ENCODE results near the gene FRAT2. TPM values are rescaled to one million over a fixed set of nuclear protein-coding genes. Genes with fewer than 3 reads are reported as not detected.
A peak's percentile ranks its signal among the peaks of the same experiment; 100 is the strongest.

Gene FRAT2
- total RNA-seq, 6 donors from 2014 or later: 19.0 to 33.3 (median 29.5) TPM

DNA sequence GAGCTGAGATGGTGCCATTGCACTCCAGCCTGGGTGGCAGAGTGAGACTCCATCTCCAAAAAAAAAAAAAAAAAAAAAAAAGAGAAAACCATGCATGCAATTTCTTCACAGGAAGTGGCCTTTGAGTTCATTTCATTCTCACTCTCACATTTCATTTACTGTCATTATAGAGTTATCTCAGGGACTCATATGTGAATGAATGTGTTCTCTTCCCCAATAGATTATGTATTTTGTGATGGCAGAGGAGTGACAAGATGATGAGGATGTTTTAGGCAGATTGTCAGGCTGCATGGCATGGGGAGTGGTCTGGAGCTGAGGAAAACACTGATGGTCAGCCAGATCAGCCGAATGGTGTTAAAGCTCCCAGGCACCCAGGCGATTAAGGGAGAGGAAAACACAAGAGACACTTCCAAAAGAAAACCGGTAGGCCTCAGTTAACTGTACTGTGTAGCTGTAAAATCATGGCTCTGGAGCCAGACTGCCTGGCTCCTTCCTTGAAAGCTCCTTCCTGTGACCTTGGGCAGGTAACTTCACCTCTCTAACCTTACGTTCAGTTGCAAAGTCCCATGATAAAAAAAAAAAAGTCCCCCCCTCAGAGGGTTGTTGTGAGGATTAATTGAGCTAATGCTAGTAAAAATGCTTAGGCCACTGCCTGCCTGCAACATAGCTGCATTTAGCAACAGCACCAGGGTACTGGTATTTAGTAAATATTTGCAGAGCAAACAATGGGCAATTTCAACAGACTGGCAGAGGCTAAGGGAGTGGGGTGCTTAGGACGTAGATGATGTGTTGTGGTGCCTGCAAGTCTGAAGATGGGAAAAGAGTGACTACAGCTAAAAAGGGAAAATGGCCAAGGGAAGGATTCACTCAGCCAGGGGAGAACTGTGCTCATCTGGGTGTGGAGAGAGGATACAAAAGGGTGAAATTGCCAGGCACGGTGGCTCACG lies 6.9 kb downstream of the FRAT2 start:
- H3K27me3 ChIP-seq: no peaks in the 10 kb centered on the region
- peak in 1 of 2 donors; percentile 37 for TF ChIP-seq POLR2AphosphoS5 (IDR thresholded peaks at IDR 0.05)
- TF ChIP-seq POLR2A (IDR thresholded peaks at IDR 0.05): no peak
- TF ChIP-seq, protein P1, sequence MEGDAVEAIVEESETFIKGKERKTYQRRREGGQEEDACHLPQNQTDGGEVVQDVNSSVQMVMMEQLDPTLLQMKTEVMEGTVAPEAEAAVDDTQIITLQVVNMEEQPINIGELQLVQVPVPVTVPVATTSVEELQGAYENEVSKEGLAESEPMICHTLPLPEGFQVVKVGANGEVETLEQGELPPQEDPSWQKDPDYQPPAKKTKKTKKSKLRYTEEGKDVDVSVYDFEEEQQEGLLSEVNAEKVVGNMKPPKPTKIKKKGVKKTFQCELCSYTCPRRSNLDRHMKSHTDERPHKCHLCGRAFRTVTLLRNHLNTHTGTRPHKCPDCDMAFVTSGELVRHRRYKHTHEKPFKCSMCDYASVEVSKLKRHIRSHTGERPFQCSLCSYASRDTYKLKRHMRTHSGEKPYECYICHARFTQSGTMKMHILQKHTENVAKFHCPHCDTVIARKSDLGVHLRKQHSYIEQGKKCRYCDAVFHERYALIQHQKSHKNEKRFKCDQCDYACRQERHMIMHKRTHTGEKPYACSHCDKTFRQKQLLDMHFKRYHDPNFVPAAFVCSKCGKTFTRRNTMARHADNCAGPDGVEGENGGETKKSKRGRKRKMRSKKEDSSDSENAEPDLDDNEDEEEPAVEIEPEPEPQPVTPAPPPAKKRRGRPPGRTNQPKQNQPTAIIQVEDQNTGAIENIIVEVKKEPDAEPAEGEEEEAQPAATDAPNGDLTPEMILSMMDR (IDR thresholded peaks at IDR 0.05): no peak
- TF ChIP-seq EP300 (IDR thresholded peaks at IDR 0.05): peak in 1 of 4 donors; percentile 48
- peak; percentile 36 to 80 for ATAC-seq (ENCODE audit: low FRiP score in 2 of 2)
- H3K27ac ChIP-seq: peak overlapping the region; percentile 51 to 72 (median 57)
- 54 to 61% methylated on average over 7 of the region's 7 CpGs for WGBS, 2 donors
- peaks cover 0 to 10% (median 2%) of the 10 kb centered on the region in 4 donors for H3K36me3 ChIP-seq
- DNase-seq: peak in 1 of 2 donors; percentile 48
- H3K4me3 ChIP-seq: no peak overlapping the region
- H3K9me3 ChIP-seq: no peaks in the 10 kb centered on the region
- H3K4me1 ChIP-seq: peaks cover 26 to 51% (median 29%) of the 10 kb centered on the region in 4 donors

DNA sequence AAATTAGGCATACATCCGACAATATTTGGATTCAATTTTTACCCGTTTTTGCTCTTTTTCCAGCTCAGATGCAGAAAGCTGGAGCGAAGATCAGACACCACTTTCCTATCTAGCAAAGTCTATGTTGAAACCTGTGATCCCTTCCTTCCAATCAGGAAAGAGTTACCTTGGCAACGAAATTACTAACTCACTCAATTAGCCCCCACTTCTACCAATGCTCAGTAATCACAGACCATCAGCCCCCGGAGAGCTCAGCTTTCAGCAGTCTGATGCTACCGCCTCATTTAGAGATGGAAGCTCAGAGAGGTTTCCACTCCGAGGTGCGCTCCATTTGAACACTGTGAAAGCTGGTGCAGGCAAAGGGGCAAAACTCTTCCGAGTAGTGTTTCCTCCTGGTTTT lies 8.8 kb downstream of the FRAT2 start:
- Histone ChIP-seq H3K4me3 (no peak overlapping the region), H3K27me3 (no peaks in the 10 kb centered on the region), H3K9me3 (no peaks in the 10 kb centered on the region), H3K4me1 (peaks cover 25 to 49% (median 29%) of the 10 kb centered on the region in 4 donors), H3K36me3 (peaks cover 0 to 10% (median 2%) of the 10 kb centered on the region in 4 donors), H3K27ac (no peak overlapping the region)
- ATAC-seq (ENCODE audit: low FRiP score in 2 of 2) (no peak), DNase-seq (no peak)
- TF ChIP-seq POLR2AphosphoS5 (IDR thresholded peaks at IDR 0.05) (no peak), POLR2A (IDR thresholded peaks at IDR 0.05) (no peak), EP300 (IDR thresholded peaks at IDR 0.05) (no peak)
- TF ChIP-seq, protein P1 (IDR thresholded peaks at IDR 0.05): no peak
- WGBS, 2 donors: 86 to 87% methylated on average over 9 of the region's 9 CpGs

DNA sequence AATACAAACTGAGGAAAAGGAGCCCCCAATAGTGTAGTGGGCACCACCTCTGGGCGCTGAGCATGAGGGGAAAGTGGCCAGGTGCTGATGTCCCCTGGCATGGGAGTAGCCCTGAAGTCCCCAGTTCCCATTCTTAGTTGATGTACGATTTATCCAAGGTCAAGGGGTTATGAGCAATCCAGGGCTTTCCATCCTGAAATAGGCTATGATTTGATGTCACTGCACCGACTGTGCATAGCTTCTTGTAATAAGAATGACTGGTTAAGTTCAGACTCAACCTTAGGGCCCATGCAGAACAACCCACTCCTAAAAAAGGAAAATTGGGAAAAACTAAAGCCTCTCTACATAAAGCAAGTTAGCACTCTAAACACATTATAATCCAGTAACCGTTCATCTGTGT lies 11.0 kb downstream of the FRAT2 start:
- no peaks in the 10 kb centered on the region for H3K9me3 ChIP-seq
- peaks cover 0 to 1% (median 0%) of the 10 kb centered on the region in 4 donors for H3K36me3 ChIP-seq
- no peak overlapping the region for H3K27ac ChIP-seq
- ATAC-seq (ENCODE audit: low FRiP score in 2 of 2): no peak
- WGBS, 2 donors: 89 to 90% methylated on average over 4 of the region's 4 CpGs
- no peaks in the 10 kb centered on the region for H3K27me3 ChIP-seq
- peaks cover 23 to 42% (median 26%) of the 10 kb centered on the region in 4 donors for H3K4me1 ChIP-seq
- no peak for DNase-seq
- no peak overlapping the region for H3K4me3 ChIP-seq
- TF ChIP-seq POLR2AphosphoS5 (IDR thresholded peaks at IDR 0.05) (no peak), POLR2A (IDR thresholded peaks at IDR 0.05) (no peak), EP300 (IDR thresholded peaks at IDR 0.05) (no peak)
- TF ChIP-seq, protein P1 (IDR thresholded peaks at IDR 0.05): no peak

DNA sequence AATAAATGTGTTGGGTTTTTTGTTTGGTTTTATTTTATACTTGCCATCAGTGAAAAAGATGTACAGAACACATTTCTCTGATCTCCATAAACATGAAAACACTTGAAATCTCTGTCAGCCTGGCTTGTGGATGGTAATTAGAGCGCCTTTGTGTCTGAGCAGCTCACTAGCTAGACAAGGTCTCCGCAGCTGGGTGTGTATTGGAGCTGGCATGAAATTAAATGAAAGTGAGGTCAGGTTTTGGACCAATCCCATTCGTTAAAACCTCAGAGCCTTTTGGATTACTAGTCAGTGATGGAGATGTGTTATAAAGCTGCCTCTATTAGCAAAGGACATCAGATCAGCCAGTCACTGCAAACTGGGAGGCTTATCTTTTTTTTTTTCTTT lies 12.7 kb downstream of the FRAT2 start:
- 82 to 92% methylated on average over 3 of the region's 3 CpGs for WGBS, 2 donors
- Histone ChIP-seq H3K27ac (peak overlapping the region in 3 of 4 donors; percentile 3 to 100 (median 100)), H3K36me3 (no peaks in the 10 kb centered on the region), H3K27me3 (no peaks in the 10 kb centered on the region), H3K4me1 (peaks cover 21 to 34% (median 27%) of the 10 kb centered on the region in 4 donors), H3K9me3 (no peaks in the 10 kb centered on the region), H3K4me3 (peak overlapping the region in 2 of 4 donors; percentile 89 to 90)
- TF ChIP-seq, protein P1 (IDR thresholded peaks at IDR 0.05): no peak
- TF ChIP-seq POLR2A (IDR thresholded peaks at IDR 0.05) (no peak), POLR2AphosphoS5 (IDR thresholded peaks at IDR 0.05) (no peak), EP300 (IDR thresholded peaks at IDR 0.05) (no peak)
- ATAC-seq (ENCODE audit: low FRiP score in 2 of 2): no peak
- no peak for DNase-seq
